H1 (cell line): ENCODE measurements around the gene INAVA. TPM values are rescaled to one million over a fixed set of nuclear protein-coding genes. Genes with fewer than 3 reads are reported as not detected.

Source experiments
- CTCF ChIA-PET: fragments of 300-600 bp; sonication (Branson Sonifier 250); formaldehyde crosslinking; loops from one replicate; lab custom pipeline; 2021; ENCODE audit not compliant: partially characterized antibody; lab: Charles Lee
- POLR2A ChIA-PET: fragments of 300-600 bp; sonication (Branson Sonifier 250); formaldehyde crosslinking; loops from one replicate; lab custom pipeline; 2021; ENCODE audit warnings: inconsistent platforms; ENCODE audit not compliant: partially characterized antibody; lab: Charles Lee
- DNase-seq, 2 experiments: peaks; one replicate each; pipeline versions ENCODE4 v3.0.0 to v3.0.0-alpha.2; 2010 to 2022; ENCODE audit warnings: low spot score in 2 of 2, low read depth in 1 of 2, mixed read lengths in 1 of 2
- FAIRE-seq: peaks from 2 replicates; lab custom pipeline; 2011; peaks lifted over from hg19 to GRCh38; lab: Jason Lieb, UNC
- H2AFZ ChIP-seq: 2 replicates; pipeline ENCODE4 v1.8.1; 2012; ENCODE audit warnings: low read length, inconsistent platforms
- H2AK5ac ChIP-seq: 2 replicates; pipeline ENCODE4 v1.6.1; 2013; ENCODE audit warnings: low read depth, low read length
- H2BK120ac ChIP-seq: replicated peaks from 2 replicates; pipeline ENCODE3; 2013; ENCODE audit warnings: low read depth, low read length, inconsistent platforms
- H2BK12ac ChIP-seq: 2 replicates; pipeline ENCODE4 v1.6.1; 2013; ENCODE audit warnings: low read depth, low read length
- H2BK15ac ChIP-seq: 2 replicates; pipeline ENCODE4 v1.6.1; 2013; ENCODE audit warnings: low read length
- H2BK20ac ChIP-seq: 2 replicates; pipeline ENCODE4 v1.6.1; 2013; ENCODE audit warnings: low read length
- H2BK5ac ChIP-seq: 2 replicates; pipeline ENCODE4 v1.6.1; 2013; ENCODE audit warnings: low read depth, low read length
- H3K14ac ChIP-seq: 2 replicates; pipeline ENCODE4 v1.6.1; 2013; ENCODE audit warnings: inconsistent platforms; ENCODE audit not compliant: insufficient read length
- H3K18ac ChIP-seq: 2 replicates; pipeline ENCODE4 v1.6.1; 2013; ENCODE audit warnings: low read length; ENCODE audit errors: extremely low read depth
- H3K23ac ChIP-seq: 2 replicates; pipeline ENCODE4 v1.6.1; 2013; ENCODE audit warnings: inconsistent platforms; ENCODE audit not compliant: insufficient read length
- H3K23me2 ChIP-seq: 2 replicates; pipeline ENCODE4 v1.6.1; 2013; ENCODE audit warnings: low read depth, low read length
- H3K27ac ChIP-seq: 2 replicates; pipeline ENCODE4 v1.6.1; 2011; ENCODE audit warnings: low read depth, low read length, inconsistent platforms
- H3K27me3 ChIP-seq, 4 experiments: replicated peaks in 1 of 4; 1 replicate in 1 of 4; 2 replicates in 3 of 4; pipeline versions ENCODE4 v1.6.1 to v1.8.1; 2011 to 2013; ENCODE audit warnings: low read length in 3 of 4, mild to moderate bottlenecking in 3 of 4, inconsistent platforms in 2 of 4, mixed read lengths in 2 of 4, moderate library complexity in 1 of 4; ENCODE audit not compliant: control insufficient read depth in 3 of 4, insufficient read depth in 3 of 4; ENCODE audit errors: extremely low read depth in 1 of 4
- H3K36me3 ChIP-seq, 4 experiments: 2 replicates each; pipeline versions ENCODE4 v1.6.1 to v1.8.1; 2011 to 2013; ENCODE audit warnings: mild to moderate bottlenecking in 4 of 4, low read length in 3 of 4, moderate library complexity in 2 of 4, control low read depth in 1 of 4, inconsistent platforms in 1 of 4; ENCODE audit not compliant: insufficient read depth in 4 of 4, control insufficient read depth in 2 of 4
- H3K4ac ChIP-seq: replicated peaks from 2 replicates; pipeline ENCODE3; 2013; ENCODE audit warnings: low read length, low read depth, mixed read lengths, inconsistent platforms; ENCODE audit not compliant: insufficient read length
- H3K4me1 ChIP-seq, 4 experiments: replicated peaks in 1 of 4; 1 replicate in 1 of 4; 2 replicates in 3 of 4; pipeline versions ENCODE4 v1.6.1 to v1.8.1; 2011 to 2013; ENCODE audit warnings: low read length in 3 of 4, inconsistent platforms in 2 of 4, mixed read lengths in 1 of 4; ENCODE audit not compliant: insufficient read depth in 4 of 4, control insufficient read depth in 3 of 4
- H3K4me2 ChIP-seq, 2 experiments: 2 replicates each; pipeline versions ENCODE4 v1.6.1 to v1.8.1; 2011 to 2013; ENCODE audit warnings: low read depth in 2 of 2, low read length in 2 of 2, control low read depth in 1 of 2, inconsistent platforms in 1 of 2, mild to moderate bottlenecking in 1 of 2; ENCODE audit not compliant: insufficient read depth in 1 of 2
- H3K4me3 ChIP-seq, 4 experiments: fragments of 200-600, 300-600 bp in 1 of 4; sonication (generic), shearing (Covaris generic), sonication (Bioruptor Twin) in 1 of 4; 2 replicates each; pipeline versions ENCODE4 v1.5.1 to v1.8.1; 2011 to 2016; ENCODE audit warnings: low read length in 4 of 4, low read depth in 3 of 4, control low read depth in 2 of 4, inconsistent platforms in 2 of 4, mild to moderate bottlenecking in 2 of 4, mixed read lengths in 1 of 4, moderate library complexity in 1 of 4; ENCODE audit not compliant: insufficient read depth in 2 of 4; ENCODE audit errors: extremely low read depth in 1 of 4
- H3K56ac ChIP-seq: replicated peaks from 2 replicates; pipeline ENCODE3; 2013; ENCODE audit warnings: low read depth, mild to moderate bottlenecking, mixed read lengths, low read length, inconsistent platforms; ENCODE audit not compliant: insufficient read length
- H3K79me1 ChIP-seq: 2 replicates; pipeline ENCODE4 v1.6.1; 2013; ENCODE audit warnings: low read depth, low read length, control low read depth
- H3K79me2 ChIP-seq, 2 experiments: 2 replicates each; pipeline versions ENCODE4 v1.6.1 to v1.8.1; 2012 to 2013; ENCODE audit warnings: low read length in 2 of 2, mild to moderate bottlenecking in 2 of 2, inconsistent platforms in 1 of 2; ENCODE audit not compliant: insufficient read depth in 2 of 2, control insufficient read depth in 1 of 2
- H3K9ac ChIP-seq, 4 experiments: replicated peaks in 1 of 4; 1 replicate in 1 of 4; 2 replicates in 3 of 4; pipeline versions ENCODE4 v1.6.1 to v1.8.1; 2011 to 2013; ENCODE audit warnings: low read depth in 3 of 4, low read length in 3 of 4, control low read depth in 2 of 4, mild to moderate bottlenecking in 2 of 4, moderate library complexity in 2 of 4, inconsistent platforms in 1 of 4; ENCODE audit errors: extremely low read depth in 1 of 4
- H3K9me3 ChIP-seq, 2 experiments: 2 replicates each; pipeline versions ENCODE4 v1.6.1 to v1.8.1; 2012 to 2013; ENCODE audit warnings: mild to moderate bottlenecking in 2 of 2, moderate library complexity in 2 of 2, control low read depth in 1 of 2, inconsistent platforms in 1 of 2, low read depth in 1 of 2, low read length in 1 of 2, mixed read lengths in 1 of 2; ENCODE audit not compliant: insufficient read depth in 2 of 2
- H4K20me1 ChIP-seq, 2 experiments: replicated peaks in 1 of 2; 2 replicates each; pipeline versions ENCODE3 to v1.8.1; 2011 to 2013; ENCODE audit warnings: inconsistent platforms in 2 of 2, low read length in 2 of 2, mild to moderate bottlenecking in 1 of 2; ENCODE audit not compliant: insufficient read depth in 2 of 2, control insufficient read depth in 1 of 2
- H4K5ac ChIP-seq: 2 replicates; pipeline ENCODE4 v1.6.1; 2013; ENCODE audit warnings: low read length, low read depth, mixed read lengths, inconsistent platforms; ENCODE audit not compliant: insufficient read length
- H4K8ac ChIP-seq: 2 replicates; pipeline ENCODE4 v1.8.0; 2013; ENCODE audit warnings: mild to moderate bottlenecking, moderate library complexity, low read length, inconsistent platforms; ENCODE audit not compliant: insufficient read depth; ENCODE audit errors: extremely low read depth
- H4K91ac ChIP-seq: replicated peaks from 2 replicates; pipeline ENCODE3; 2013; ENCODE audit warnings: low read length, mixed read lengths, inconsistent platforms; ENCODE audit not compliant: insufficient read length
- BRCA1 ChIP-seq: IDR thresholded peaks from 2 replicates; pipeline ENCODE4 v1.6.1; 2012; ENCODE audit warnings: low read depth, low read length, improper control_type of control experiment
- CHD2 ChIP-seq: IDR thresholded peaks from 2 replicates; pipeline ENCODE4 v1.6.1; 2012; ENCODE audit warnings: low read length, improper control_type of control experiment
- EGR1 ChIP-seq: IDR thresholded peaks from 2 replicates; pipeline ENCODE4 v1.6.1; 2011; ENCODE audit warnings: low read depth, low read length, borderline replicate concordance
- GTF2F1 ChIP-seq: IDR thresholded peaks from 2 replicates; pipeline ENCODE4 v1.6.1; 2012; ENCODE audit warnings: low read depth, low read length, improper control_type of control experiment, borderline replicate concordance
- JUND ChIP-seq: IDR thresholded peaks from 2 replicates; pipeline ENCODE4 v1.6.1; 2011; ENCODE audit warnings: mild to moderate bottlenecking, improper control_type of control experiment, low read length
- POU5F1 ChIP-seq: IDR thresholded peaks from 2 replicates; pipeline ENCODE4 v1.6.1; 2011; ENCODE audit warnings: low read depth, mild to moderate bottlenecking, low read length, moderate library complexity
- RXRA ChIP-seq: IDR thresholded peaks from 2 replicates; pipeline ENCODE4 v1.6.1; 2011; ENCODE audit warnings: low read depth, mild to moderate bottlenecking, low read length, moderate library complexity; ENCODE audit not compliant: insufficient read depth
- SIRT6 ChIP-seq: IDR thresholded peaks from one replicate; pipeline ENCODE4 v1.7.1; 2012; ENCODE audit warnings: low read length, inconsistent platforms
- SRF ChIP-seq: IDR thresholded peaks from 2 replicates; pipeline ENCODE4 v1.6.1; 2011; ENCODE audit warnings: mild to moderate bottlenecking, low read depth, low read length, moderate library complexity
- TAF1 ChIP-seq: IDR thresholded peaks from 2 replicates; pipeline ENCODE4 v1.6.1; 2011; ENCODE audit warnings: mild to moderate bottlenecking, low read depth, low read length
- YY1 ChIP-seq: IDR thresholded peaks from 2 replicates; pipeline ENCODE4 v1.6.1; 2011; ENCODE audit warnings: low read depth, mild to moderate bottlenecking, low read length
- WGBS, 2 experiments: shearing (Covaris generic) in 1 of 2; methylation state at CpG; one replicate each; pipeline versions ENCODE4 v1.1.6 to v1.1.7; 2013 to 2015; ENCODE audit warnings: low lambda C conversion rate in 2 of 2, mixed read lengths in 2 of 2, inconsistent platforms in 1 of 2, low coverage in 1 of 2, missing lambda C conversion rate in 1 of 2; ENCODE audit not compliant: insufficient replicate concordance in 2 of 2, insufficient coverage in 1 of 2, insufficient read length in 1 of 2; ENCODE audit errors: extremely low coverage in 1 of 2, missing lambda C conversion rate in 1 of 2; 5-methylcytosine and 5-hydroxymethylcytosine counted together
- polyA plus RNA-seq, 7 experiments: library from polyadenylated mRNA; depleted of rRNA in 3 of 7; stranded (reverse) in 5 of 7; unstranded in 2 of 7; fragments of >200 nt in 5 of 7; fragments of 200-250 nt in 2 of 7; gene quantifications; 1 replicate in 5 of 7; 2 replicates in 1 of 7; 4 replicates in 1 of 7; pipeline versions ENCODE4 v1.2.1 to v1.2.3, GENCODE V29; 2011 to 2013; ENCODE audit warnings: missing spikeins in 2 of 7, mixed read lengths in 2 of 7
- total RNA-seq: library from RNA; stranded (reverse); fragmentation: NEBNext Ultra II Directional; extraction: Animal tissue kit (Norgen Biotek cat#: 25700); gene quantifications from 2 replicates; pipeline ENCODE4 v1.2.1, GENCODE V29; 2021
- TF ChIP-seq, protein P1 (sequence below): IDR thresholded peaks from 2 replicates; pipeline ENCODE4 v1.6.1; 2012; ENCODE audit warnings: low read length, inconsistent platforms

INAVA gene
- total and polyA plus RNA-seq, 2 of the 8 experiments (the other 6 are each of a cell fraction or from before 2014, with no cell fraction given), result 46.8 to 49.3 TPM

DNA sequence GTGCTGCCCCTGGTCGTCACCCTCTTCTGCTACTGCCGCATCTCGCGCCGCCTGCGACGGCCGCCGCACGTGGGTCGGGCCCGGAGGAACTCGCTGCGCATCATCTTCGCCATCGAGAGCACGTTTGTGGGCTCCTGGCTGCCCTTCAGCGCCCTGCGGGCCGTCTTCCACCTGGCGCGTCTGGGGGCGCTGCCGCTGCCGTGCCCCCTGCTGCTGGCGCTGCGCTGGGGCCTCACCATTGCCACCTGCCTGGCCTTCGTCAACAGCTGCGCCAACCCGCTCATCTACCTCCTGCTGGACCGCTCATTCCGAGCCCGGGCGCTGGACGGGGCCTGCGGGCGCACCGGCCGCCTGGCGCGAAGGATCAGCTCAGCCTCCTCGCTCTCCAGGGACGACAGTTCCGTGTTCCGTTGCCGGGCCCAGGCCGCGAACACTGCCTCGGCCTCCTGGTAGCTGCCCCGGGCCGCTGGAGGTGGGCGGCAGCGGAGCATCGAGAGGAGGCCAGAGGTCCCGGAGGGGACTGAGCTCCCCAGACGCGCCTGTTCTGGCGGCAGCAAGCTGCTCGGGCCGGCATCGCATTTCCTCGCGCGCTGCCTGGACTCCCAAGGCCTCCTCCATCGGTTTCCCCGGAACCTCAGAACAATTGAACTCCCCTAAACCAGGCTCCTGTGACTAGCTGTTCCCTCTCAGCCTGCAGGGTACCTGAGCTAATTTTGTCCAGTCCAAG, 20.9 kb upstream of the INAVA start:
- Histone ChIP-seq H3K23ac (no peak overlapping the region), H2BK15ac (no peak overlapping the region), H2AFZ (0 out of 2 replicates have a peak overlapping the region, but pooled peaks have one; percentile 61), H2BK5ac (no peak overlapping the region), H3K4me1 (peaks cover 0 to 8% (median 4%) of the 10 kb centered on the region in 4 experiments; a peak in 4 of 7 replicates), H3K4me3 (no peak overlapping the region), H3K4me2 (no peak overlapping the region), H2AK5ac (no peak overlapping the region), H4K8ac (peak overlapping the region; percentile 70), H2BK12ac (no peak overlapping the region), H3K27ac (no peak overlapping the region), H2BK120ac (no peak overlapping the region), H3K79me2 (no peaks in the 10 kb centered on the region), H3K23me2 (no peaks in the 10 kb centered on the region), H3K56ac (no peak overlapping the region), H4K91ac (no peak overlapping the region), H3K4ac (no peak overlapping the region), H3K14ac (no peak overlapping the region), H2BK20ac (no peak overlapping the region), H3K36me3 (no peaks in the 10 kb centered on the region), H4K5ac (no peak overlapping the region), H4K20me1 (no peaks in the 10 kb centered on the region), H3K79me1 (no peaks in the 10 kb centered on the region), H3K9me3 (no peaks in the 10 kb centered on the region), H3K9ac (no peak overlapping the region), H3K27me3 (no peaks in the 10 kb centered on the region), H3K18ac (no peak overlapping the region)
- POLR2A ChIA-PET, result interaction anchor here (0.7 to 3.1 kb wide), 5 partner anchors 9 to 26 kb away, joined by 3 to 31 read pairs (median 3); partner anchors contain the start of gene INAVA
- no peak for FAIRE-seq
- 92% methylated on average over 42 of the region's 66 CpGs; no CpG with 5 or more reads in 1 of the 2 experiments for WGBS, 2 experiments
- CTCF ChIA-PET, result interaction anchor here (0.9 to 1.9 kb wide), 2 partner anchors 17 to 62 kb away, joined by 3 to 9 read pairs; no protein-coding TSS in a partner anchor
- peak in 1 of 2 experiments; percentile 53 for DNase-seq
- no peak for TF ChIP-seq SIRT6
- TF ChIP-seq GTF2F1, result no peak
- TF ChIP-seq, protein P1, sequence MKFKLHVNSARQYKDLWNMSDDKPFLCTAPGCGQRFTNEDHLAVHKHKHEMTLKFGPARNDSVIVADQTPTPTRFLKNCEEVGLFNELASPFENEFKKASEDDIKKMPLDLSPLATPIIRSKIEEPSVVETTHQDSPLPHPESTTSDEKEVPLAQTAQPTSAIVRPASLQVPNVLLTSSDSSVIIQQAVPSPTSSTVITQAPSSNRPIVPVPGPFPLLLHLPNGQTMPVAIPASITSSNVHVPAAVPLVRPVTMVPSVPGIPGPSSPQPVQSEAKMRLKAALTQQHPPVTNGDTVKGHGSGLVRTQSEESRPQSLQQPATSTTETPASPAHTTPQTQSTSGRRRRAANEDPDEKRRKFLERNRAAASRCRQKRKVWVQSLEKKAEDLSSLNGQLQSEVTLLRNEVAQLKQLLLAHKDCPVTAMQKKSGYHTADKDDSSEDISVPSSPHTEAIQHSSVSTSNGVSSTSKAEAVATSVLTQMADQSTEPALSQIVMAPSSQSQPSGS, result no peak
- no peak for TF ChIP-seq SRF
- no peak for TF ChIP-seq JUND
- TF ChIP-seq YY1, result no peak
- TF ChIP-seq TAF1, result no peak
- TF ChIP-seq POU5F1, result no peak
- TF ChIP-seq EGR1, result no peak
- TF ChIP-seq CHD2, result no peak
- no peak for TF ChIP-seq RXRA
- TF ChIP-seq BRCA1, result no peak
